HCT116 (cell line): ENCODE results near the gene PRKN. TPM values are rescaled to one million over a fixed set of nuclear protein-coding genes. Genes with fewer than 3 reads are reported as not detected.

Experiments used
- ATAC-seq: fragments of 200-7000 bp; cut with Tn5 transposase; 2 replicates; pipeline ENCODE4 v1.9.1; 2020; ENCODE audit warnings: mild to moderate bottlenecking, moderate library complexity
- BruUV-seq: library from RNA; stranded (reverse); fragments of 400-500 nt; replicated peaks from 2 replicates; lab custom pipeline; 2021; lab: Mats Ljungman, UMichigan
- CTCF ChIA-PET: fragments of 300-600 bp; sonication (Branson Sonifier 250); formaldehyde crosslinking; loops from one replicate; lab custom pipeline; 2021; ENCODE audit warnings: antibody characterized with exemption; lab: Charles Lee
- POLR2A ChIA-PET: fragments of 300-600, 350-600 bp; sonication (Branson Sonifier 250); formaldehyde crosslinking; loops from one replicate; lab custom pipeline; 2021; ENCODE audit warnings: antibody characterized with exemption; lab: Charles Lee
- RAD21 ChIA-PET, 2 experiments: fragments of 300-600 bp; sonication (Branson Sonifier 250); formaldehyde crosslinking; loops; one replicate each; lab custom pipeline; 2023; ENCODE audit warnings: low total read pairs in 2 of 2; ENCODE audit not compliant: uncharacterized antibody in 2 of 2, unreplicated experiment in 2 of 2, low non-redundant PET in 1 of 2; lab: Charles Lee
- DNase-seq: peaks from one replicate; pipeline ENCODE4 v3.0.0-alpha.2; 2010; ENCODE audit warnings: low read depth, low spot score
- H2AFZ ChIP-seq: fragments of 200-600 bp; shearing (Covaris generic), sonication (generic); 2 replicates; pipeline ENCODE4 v1.6.1; 2017; ENCODE audit warnings: low read depth, mixed run types, mixed read lengths, antibody characterized with exemption, low read length; ENCODE audit not compliant: poor library complexity, severe bottlenecking
- H3K27ac ChIP-seq: 2 replicates; pipeline ENCODE4 v1.5.1; 2012; ENCODE audit warnings: low read depth, low read length
- H3K27me3 ChIP-seq: fragments of 200-600 bp; sonication (generic); 2 replicates; pipeline ENCODE4 v1.6.1; 2016; ENCODE audit warnings: mixed run types, low read length, mixed read lengths; ENCODE audit not compliant: insufficient read depth
- H3K36me3 ChIP-seq, 2 experiments: fragments of 200-500 bp in 1 of 2; fragments of 200-600 bp in 1 of 2; sonication (Bioruptor generic) in 1 of 2; sonication (generic) in 1 of 2; 2 replicates each; pipeline versions ENCODE4 v1.5.1 to v1.6.1; 2014 to 2016; ENCODE audit warnings: low read length in 2 of 2, inconsistent platforms in 1 of 2, mixed read lengths in 1 of 2, mixed run types in 1 of 2; ENCODE audit not compliant: insufficient read depth in 2 of 2, control insufficient read depth in 1 of 2
- H3K4me1 ChIP-seq, 2 experiments: fragments of 200-600 bp in 1 of 2; sonication (generic) in 1 of 2; 2 replicates each; pipeline versions ENCODE4 v1.5.1 to v1.6.1; 2012 to 2017; ENCODE audit warnings: low read length in 2 of 2, inconsistent platforms in 1 of 2, mild to moderate bottlenecking in 1 of 2, mixed read lengths in 1 of 2, mixed run types in 1 of 2, moderate library complexity in 1 of 2; ENCODE audit not compliant: insufficient read depth in 2 of 2, control insufficient read depth in 1 of 2
- H3K4me2 ChIP-seq: fragments of 200-600 bp; sonication (generic); 2 replicates; pipeline ENCODE4 v1.6.1; 2017; ENCODE audit warnings: mixed run types, low read length, mixed read lengths
- H3K4me3 ChIP-seq, 2 experiments: fragments of 200-600 bp in 1 of 2; sonication (generic) in 1 of 2; replicated peaks in 1 of 2; 2 replicates each; pipeline ENCODE4 v1.5.1; 2011 to 2016; ENCODE audit warnings: low read length in 2 of 2, control low read depth in 1 of 2, low read depth in 1 of 2, mild to moderate bottlenecking in 1 of 2, mixed read lengths in 1 of 2, mixed run types in 1 of 2
- H3K79me2 ChIP-seq: fragments of 200-600 bp; sonication (generic); 2 replicates; pipeline ENCODE4 v1.6.1; 2017; ENCODE audit warnings: mild to moderate bottlenecking, mixed run types, low read length, moderate library complexity, mixed read lengths; ENCODE audit not compliant: insufficient read depth
- H3K9ac ChIP-seq: fragments of 200-600 bp; sonication (generic); 2 replicates; pipeline ENCODE4 v1.6.1; 2016; ENCODE audit warnings: low read length, mixed read lengths
- H3K9me2 ChIP-seq: fragments of 200-600 bp; sonication (generic), shearing (Covaris generic); 2 replicates; pipeline ENCODE4 v1.6.1; 2017; ENCODE audit warnings: mixed run types, mild to moderate bottlenecking, moderate library complexity; ENCODE audit not compliant: insufficient read depth
- H3K9me3 ChIP-seq, 2 experiments: fragments of 200-500 bp in 1 of 2; fragments of 200-600 bp in 1 of 2; sonication (Bioruptor generic) in 1 of 2; sonication (generic) in 1 of 2; 2 replicates each; pipeline ENCODE4 v1.6.1; 2014 to 2017; ENCODE audit warnings: low read length in 2 of 2, mixed read lengths in 2 of 2, inconsistent platforms in 1 of 2, low read depth in 1 of 2, mild to moderate bottlenecking in 1 of 2, mixed run types in 1 of 2, moderate library complexity in 1 of 2; ENCODE audit not compliant: control insufficient read depth in 1 of 2, insufficient read depth in 1 of 2
- H4K20me1 ChIP-seq: fragments of 200-600 bp; sonication (generic), shearing (Covaris generic); 2 replicates; pipeline ENCODE4 v1.6.1; 2017; ENCODE audit warnings: mixed run types, mild to moderate bottlenecking, moderate library complexity; ENCODE audit not compliant: insufficient read depth
- CBX3 ChIP-seq: IDR thresholded peaks from 2 replicates; pipeline ENCODE4 v1.6.1; 2012; ENCODE audit warnings: low read depth
- CEBPB ChIP-seq: IDR thresholded peaks from 2 replicates; pipeline ENCODE4 v1.6.1; 2012; ENCODE audit warnings: low read depth
- CTCF ChIP-seq, 3 experiments: fragments of 200-600 bp in 1 of 3; sonication (generic) in 1 of 3; IDR thresholded peaks in 2 of 3; conservative IDR thresholded peaks in 1 of 3; 2 replicates each; pipeline ENCODE4 v1.5.1; 2012 to 2017; ENCODE audit warnings: low read depth in 2 of 3, low read length in 2 of 3, antibody characterized with exemption in 1 of 3, borderline replicate concordance in 1 of 3, control low read depth in 1 of 3, mild to moderate bottlenecking in 1 of 3, mixed read lengths in 1 of 3, mixed run types in 1 of 3, moderate library complexity in 1 of 3; ENCODE audit not compliant: insufficient read depth in 1 of 3
- ELF1 ChIP-seq: IDR thresholded peaks from 2 replicates; pipeline ENCODE4 v1.6.1; 2012; ENCODE audit warnings: low read depth, borderline replicate concordance
- EZH2 ChIP-seq: fragments of 200-600 bp; sonication (generic); IDR thresholded peaks from 2 replicates; pipeline ENCODE4 v1.6.1; 2017; ENCODE audit warnings: antibody characterized with exemption, mixed run types
- EZH2phosphoT487 ChIP-seq: fragments of 200-600 bp; IDR thresholded peaks from 2 replicates; pipeline ENCODE4 v1.6.1; 2018; ENCODE audit warnings: antibody characterized with exemption, borderline replicate concordance
- FOSL1 ChIP-seq: IDR thresholded peaks from 2 replicates; pipeline ENCODE4 v1.6.1; 2012; ENCODE audit warnings: low read depth
- JUND ChIP-seq: IDR thresholded peaks from 2 replicates; pipeline ENCODE4 v1.6.1; 2012
- MAX ChIP-seq: IDR thresholded peaks from 2 replicates; pipeline ENCODE4 v1.6.1; 2012
- REST ChIP-seq: IDR thresholded peaks from 2 replicates; pipeline ENCODE4 v1.6.1; 2012; ENCODE audit warnings: low read depth
- TCF7L2 ChIP-seq: IDR thresholded peaks from 2 replicates; pipeline ENCODE4 v1.7.0; 2011; ENCODE audit warnings: borderline replicate concordance, inconsistent platforms; ENCODE audit not compliant: insufficient read depth, insufficient read length; ENCODE audit errors: extremely low read depth
- YY1 ChIP-seq: IDR thresholded peaks from 2 replicates; pipeline ENCODE4 v1.6.1; 2011; ENCODE audit warnings: low read length, low read depth, moderate library complexity, mild to moderate bottlenecking; ENCODE audit not compliant: insufficient replicate concordance; ENCODE audit errors: extremely low read depth
- ZBTB33 ChIP-seq: IDR thresholded peaks from 2 replicates; pipeline ENCODE4 v1.6.1; 2011; ENCODE audit warnings: mild to moderate bottlenecking, low read length, moderate library complexity; ENCODE audit not compliant: insufficient replicate concordance; ENCODE audit errors: extremely low read depth
- ZFX ChIP-seq: fragments of 450-650 bp; IDR thresholded peaks from 2 replicates; pipeline ENCODE4 v1.6.1; 2017
- intact Hi-C: fragments of 100-400 bp; cut with micrococcal nuclease; formaldehyde crosslinking; loops from 2 replicates; pipeline ENCODE4 v1.10.0; 2022
- total RNA-seq: library from RNA; stranded (reverse); gene quantifications from one replicate; pipeline ENCODE4 v1.2.1, GENCODE V29; 2021; ENCODE audit not compliant: unreplicated experiment

PRKN gene
- total RNA-seq, 1 experiment from 2014 or later: 2.6 TPM

GRCh38 chr6:161985876-161986423 lies 741.6 kb downstream of the PRKN start (continued):
- TF ChIP-seq REST: no peak
- no peak for TF ChIP-seq CBX3
- TF ChIP-seq ZFX: no peak
- no peak for TF ChIP-seq CTCF (IDR thresholded peaks at IDR 0.05 in 2 of 3, conservative IDR thresholded peaks at IDR 0.05 in 1 of 3; ENCODE audit: borderline replicate concordance in 1 of 3, insufficient read depth in 1 of 3, low read depth in 2 of 3, low read length in 2 of 3)

GRCh38 chr6:161984713-161985112 lies 742.9 kb downstream of the PRKN start:
- Histone ChIP-seq H3K9me2 (no peaks in the 10 kb centered on the region), H3K9me3 (no peaks in the 10 kb centered on the region), H3K27ac (no peak overlapping the region), H3K9ac (no peak overlapping the region), H3K36me3 (no peaks in the 10 kb centered on the region), H2AFZ (no peak overlapping the region), H3K4me3 (no peak overlapping the region), H3K4me1 (no peaks in the 10 kb centered on the region), H4K20me1 (no peaks in the 10 kb centered on the region), H3K4me2 (no peak overlapping the region), H3K27me3 (no peaks in the 10 kb centered on the region), H3K79me2 (no peaks in the 10 kb centered on the region)
- DNase-seq (no peak), ATAC-seq (no peak)
- POLR2A ChIA-PET: no interaction called here
- CTCF ChIA-PET: no interaction called here
- RAD21 ChIA-PET: no interaction called here
- intact Hi-C loops: no loop called here
- no TSS peak for BruUV-seq
- TF ChIP-seq JUND (no peak), MAX (no peak), ZBTB33 (no peak), CEBPB (no peak), TCF7L2 (no peak), YY1 (no peak), FOSL1 (no peak), EZH2phosphoT487 (no peak), EZH2 (no peak), ELF1 (no peak)
